Activated CD4-positive, alpha-beta T cell treated with anti-CD3 and anti-CD28 coated beads, Interleukin-2, amount 10 ng/mL, durations not matched to agents 24 days and 14 days (primary cell): ENCODE results near the gene SLCO3A1. TPM values are rescaled to one million over a fixed set of nuclear protein-coding genes. Genes with fewer than 3 reads are reported as not detected.

Experiments
- DNase-seq: peaks from one replicate; pipeline ENCODE4 v3.0.0; 2022
- H3K27ac Mint-ChIP-seq: one replicate; pipeline ENCODE4 v1.8.0; 2022; ENCODE audit warnings: mild to moderate bottlenecking, mixed read lengths
- H3K27me3 Mint-ChIP-seq: one replicate; pipeline ENCODE4 v1.8.0; 2022; ENCODE audit warnings: mixed read lengths
- H3K36me3 Mint-ChIP-seq: one replicate; pipeline ENCODE4 v1.8.0; 2022; ENCODE audit warnings: low read depth, mild to moderate bottlenecking, mixed read lengths
- H3K4me1 Mint-ChIP-seq: one replicate; pipeline ENCODE4 v1.8.0; 2021; ENCODE audit warnings: mixed read lengths
- H3K4me3 Mint-ChIP-seq: one replicate; pipeline ENCODE4 v1.8.0; 2022; ENCODE audit warnings: mild to moderate bottlenecking, moderate library complexity, mixed read lengths
- H3K9me3 Mint-ChIP-seq: one replicate; pipeline ENCODE4 v1.8.0; 2021; ENCODE audit warnings: mixed read lengths
- intact Hi-C: fragments of 100-400 bp; cut with micrococcal nuclease; formaldehyde crosslinking; loops from one replicate; pipeline ENCODE4 v1.15.1; 2023
- total RNA-seq: library from RNA; stranded (reverse); gene quantifications from 2 replicates; pipeline ENCODE4 v1.2.3, GENCODE V29; 2022

SLCO3A1 gene
- total RNA-seq, 1 donor from 2014 or later, result 16.3 TPM

DNA sequence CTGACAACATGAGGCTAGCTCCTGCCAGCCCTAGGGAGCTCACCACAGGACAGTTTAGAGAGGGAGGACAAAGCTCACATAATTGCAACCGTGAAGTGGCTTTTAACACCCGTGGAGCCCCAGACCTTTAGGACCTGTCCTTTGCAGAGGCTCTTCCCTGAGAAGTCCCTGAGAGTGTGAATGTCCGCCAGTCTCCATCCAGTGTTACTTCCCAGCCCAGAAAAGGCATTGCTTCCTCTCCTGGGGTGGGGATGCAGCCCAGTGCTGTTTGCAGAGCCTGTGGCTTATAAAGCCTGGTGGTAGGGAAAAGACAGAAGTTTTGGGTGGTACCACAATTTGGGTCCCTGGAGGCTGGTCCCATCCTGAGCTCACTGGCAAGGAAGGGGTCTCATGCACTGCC lies 182.0 kb downstream of the SLCO3A1 start:
- no peak overlapping the region for H3K27ac Mint-ChIP-seq
- intact Hi-C loops, result no loop called here

DNA sequence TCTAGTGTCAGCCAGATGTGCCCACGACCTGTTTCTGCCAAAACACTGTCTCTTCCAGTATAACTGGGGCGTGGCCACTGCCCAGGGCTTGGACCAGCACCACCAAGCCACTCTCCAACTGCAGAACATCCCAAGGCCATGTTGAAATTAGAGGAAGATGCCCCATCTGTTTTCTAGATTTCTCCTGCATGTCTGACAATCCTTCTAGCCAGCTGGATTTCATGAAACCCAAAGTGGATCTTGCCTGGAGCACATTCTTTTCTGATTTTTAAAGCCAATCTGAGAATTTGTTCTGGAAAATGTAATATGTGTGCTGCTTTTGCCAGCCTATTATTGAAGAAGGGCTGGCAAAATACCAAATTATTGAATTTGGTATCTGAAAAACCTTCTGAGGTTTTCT lies 182.5 kb downstream of the SLCO3A1 start:
- H3K36me3 Mint-ChIP-seq, result no peaks in the 10 kb centered on the region
- H3K9me3 Mint-ChIP-seq, result peaks cover 10% of the 10 kb centered on the region
- no peak overlapping the region for H3K4me3 Mint-ChIP-seq
- intact Hi-C loops, result no loop called here
- H3K27ac Mint-ChIP-seq, result no peak overlapping the region
- DNase-seq, result no peak
- H3K4me1 Mint-ChIP-seq, result peaks cover 7% of the 10 kb centered on the region
- H3K27me3 Mint-ChIP-seq, result no peaks in the 10 kb centered on the region

More for the DNA sequence above, 182.0 kb downstream of the SLCO3A1 start:
- H3K36me3 Mint-ChIP-seq, result no peaks in the 10 kb centered on the region
- H3K4me1 Mint-ChIP-seq, result peaks cover 5% of the 10 kb centered on the region
- H3K27me3 Mint-ChIP-seq, result no peaks in the 10 kb centered on the region
- H3K9me3 Mint-ChIP-seq, result peaks cover 8% of the 10 kb centered on the region
- no peak for DNase-seq
- H3K4me3 Mint-ChIP-seq, result no peak overlapping the region

DNA sequence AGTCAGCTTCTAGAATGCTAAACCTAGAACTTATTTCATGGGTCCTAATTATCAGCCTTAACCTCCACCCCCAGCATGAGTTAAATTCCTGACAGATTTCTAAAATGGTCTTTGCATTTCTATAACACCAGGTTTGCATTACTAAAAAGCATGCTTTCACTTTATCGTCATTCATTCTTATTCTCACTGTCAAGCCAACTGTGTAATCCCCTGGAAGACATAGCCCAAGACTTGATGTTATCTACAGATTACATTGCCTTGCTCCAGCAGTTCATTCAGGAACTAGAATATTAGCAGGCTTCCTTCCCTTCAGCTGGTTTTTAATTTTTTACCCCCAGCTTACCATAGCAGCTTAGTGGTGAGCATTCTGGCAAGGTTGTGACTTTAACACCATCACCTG lies 184.0 kb downstream of the SLCO3A1 start:
- Mint-ChIP-seq H3K36me3 (no peaks in the 10 kb centered on the region), H3K27ac (no peak overlapping the region), H3K27me3 (no peaks in the 10 kb centered on the region), H3K9me3 (peaks cover 11% of the 10 kb centered on the region), H3K4me3 (no peak overlapping the region), H3K4me1 (peaks cover 3% of the 10 kb centered on the region)
- no peak for DNase-seq
- intact Hi-C loops, result no loop called here

DNA sequence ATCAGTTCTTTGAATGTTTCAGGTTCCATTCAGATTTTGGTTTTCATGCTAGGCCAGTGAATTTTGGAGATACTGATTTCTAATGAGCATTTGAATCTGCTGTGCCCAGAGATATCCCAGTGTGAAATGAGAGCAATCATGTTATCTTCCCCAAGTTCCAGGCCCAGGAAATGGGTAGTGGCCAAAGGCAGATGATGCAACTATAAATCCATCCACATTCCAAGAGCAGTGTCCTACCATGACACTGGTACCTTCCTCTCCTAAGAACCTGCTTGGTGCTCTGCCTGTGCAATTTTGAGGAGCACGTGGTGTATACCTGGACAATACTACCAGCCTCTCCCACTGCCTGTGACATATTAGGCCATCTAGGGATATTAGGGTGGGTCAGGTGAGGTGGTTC lies 186.8 kb downstream of the SLCO3A1 start:
- H3K27me3 Mint-ChIP-seq, result no peaks in the 10 kb centered on the region
- DNase-seq, result no peak

DNA sequence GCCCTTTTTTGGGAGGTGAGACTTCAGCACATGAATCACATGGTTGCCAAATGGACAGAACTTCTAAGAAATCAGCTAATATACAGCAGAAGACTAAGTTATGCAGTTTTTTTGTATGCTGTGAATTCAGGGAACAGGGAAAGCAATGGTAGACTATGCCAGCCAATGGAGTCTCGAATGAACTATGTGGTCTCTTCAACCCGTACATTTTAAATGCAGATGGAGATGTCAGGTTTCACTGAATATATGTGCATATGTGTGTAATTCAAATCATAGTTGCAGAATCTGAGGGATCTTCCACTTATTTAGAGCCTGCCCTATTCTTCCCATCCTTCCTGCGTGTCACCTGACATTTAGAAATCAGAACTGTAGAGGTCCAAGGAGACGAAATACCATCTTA lies 187.9 kb downstream of the SLCO3A1 start:
- Mint-ChIP-seq H3K4me3 (no peak overlapping the region), H3K4me1 (peaks cover 12% of the 10 kb centered on the region), H3K27ac (no peak overlapping the region), H3K27me3 (no peaks in the 10 kb centered on the region), H3K36me3 (no peaks in the 10 kb centered on the region), H3K9me3 (peaks cover 11% of the 10 kb centered on the region)
- DNase-seq, result no peak
- intact Hi-C loops, result no loop called here

More for the DNA sequence above, 186.8 kb downstream of the SLCO3A1 start:
- no peaks in the 10 kb centered on the region for H3K36me3 Mint-ChIP-seq
- peaks cover 12% of the 10 kb centered on the region for H3K4me1 Mint-ChIP-seq
- no peak overlapping the region for H3K27ac Mint-ChIP-seq
- intact Hi-C loops, result no loop called here
- H3K4me3 Mint-ChIP-seq, result no peak overlapping the region
- peaks cover 11% of the 10 kb centered on the region for H3K9me3 Mint-ChIP-seq

DNA sequence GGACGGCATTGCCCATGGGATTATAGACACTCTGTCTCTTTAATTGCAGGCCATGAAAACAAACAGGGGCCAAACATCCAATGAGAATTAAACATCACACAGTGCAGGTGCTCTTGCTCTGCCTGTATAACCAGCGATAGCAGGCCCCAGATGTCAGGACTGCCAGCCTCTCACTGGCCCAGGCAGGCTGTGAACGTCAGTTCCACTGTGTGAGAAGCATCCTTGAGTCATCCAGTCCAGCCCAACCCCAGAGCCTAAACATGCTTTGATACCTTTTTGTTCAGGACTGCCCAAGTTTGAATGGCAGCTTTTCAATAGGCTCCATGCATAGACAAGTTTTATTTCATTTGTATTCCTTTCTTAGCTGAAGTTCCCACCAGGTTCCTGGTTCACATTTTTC lies 189.8 kb downstream of the SLCO3A1 start:
- no peaks in the 10 kb centered on the region for H3K36me3 Mint-ChIP-seq
- H3K27ac Mint-ChIP-seq, result no peak overlapping the region
- H3K4me1 Mint-ChIP-seq, result peaks cover 12% of the 10 kb centered on the region
- no peak for DNase-seq
- intact Hi-C loops, result no loop called here
- H3K27me3 Mint-ChIP-seq, result no peaks in the 10 kb centered on the region
- no peak overlapping the region for H3K4me3 Mint-ChIP-seq
- peaks cover 11% of the 10 kb centered on the region for H3K9me3 Mint-ChIP-seq

DNA sequence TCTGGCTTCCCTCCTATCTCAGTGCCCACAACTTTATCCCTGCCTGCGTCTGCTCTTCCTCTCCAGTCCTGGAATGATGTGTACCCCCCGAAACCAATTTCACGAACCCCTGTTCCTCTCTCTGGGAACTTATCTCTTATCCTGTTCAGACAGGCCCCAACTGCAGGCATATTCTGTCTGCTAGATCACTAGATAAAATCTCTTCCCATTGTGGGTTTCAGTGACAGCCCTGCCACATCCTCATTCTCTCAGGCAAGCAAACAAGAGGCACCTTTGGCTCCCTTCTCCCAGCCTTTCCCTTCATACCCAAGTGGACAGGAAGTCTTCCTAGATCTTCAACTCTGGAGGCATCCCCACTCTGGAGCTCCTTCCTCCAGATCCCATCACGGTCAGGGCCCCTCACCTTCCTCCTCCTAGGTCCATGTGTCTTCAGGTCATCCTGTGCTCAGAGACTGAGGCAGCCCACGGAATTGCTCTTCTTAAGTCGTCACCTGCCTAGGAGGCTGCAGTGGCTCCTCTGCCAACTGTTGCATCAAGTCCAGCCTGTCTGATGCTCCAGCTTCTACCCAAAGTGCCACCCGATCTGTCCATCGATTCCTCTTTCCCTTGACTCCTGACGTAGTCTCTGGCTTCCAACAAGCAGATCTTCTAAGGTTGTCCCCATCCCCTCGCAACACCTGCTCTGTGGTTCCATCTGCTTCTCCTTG lies 190.8 kb downstream of the SLCO3A1 start:
- Mint-ChIP-seq H3K27ac (no peak overlapping the region), H3K4me1 (peaks cover 12% of the 10 kb centered on the region), H3K4me3 (no peak overlapping the region), H3K9me3 (peaks cover 3% of the 10 kb centered on the region), H3K36me3 (no peaks in the 10 kb centered on the region), H3K27me3 (no peaks in the 10 kb centered on the region)
- DNase-seq, result no peak
- intact Hi-C loops, result no loop called here

DNA sequence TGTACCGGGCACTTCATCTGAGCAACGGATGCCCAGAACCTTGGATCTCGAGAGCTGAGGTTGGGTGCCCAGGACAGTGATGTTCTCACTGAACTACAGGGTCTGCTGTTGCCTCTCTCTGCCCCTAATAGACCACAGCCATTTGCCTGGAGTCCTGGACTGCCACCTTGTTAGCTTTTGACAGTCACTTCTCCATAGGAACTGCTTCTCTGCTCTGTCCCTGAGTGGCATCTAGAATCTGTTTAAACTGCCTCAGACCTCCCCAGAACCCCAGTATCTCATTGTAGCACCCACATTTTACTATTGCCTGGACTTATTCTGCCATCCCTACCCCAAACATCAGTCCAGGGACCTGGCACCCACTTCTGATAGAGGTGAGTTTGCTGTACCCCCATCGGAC lies 194.4 kb downstream of the SLCO3A1 start:
- peaks cover 10% of the 10 kb centered on the region for H3K4me1 Mint-ChIP-seq
- H3K27me3 Mint-ChIP-seq, result no peaks in the 10 kb centered on the region
- H3K36me3 Mint-ChIP-seq, result no peaks in the 10 kb centered on the region
- intact Hi-C loops, result no loop called here
- no peak overlapping the region for H3K27ac Mint-ChIP-seq
- no peaks in the 10 kb centered on the region for H3K9me3 Mint-ChIP-seq
- no peak for DNase-seq
- H3K4me3 Mint-ChIP-seq, result no peak overlapping the region

DNA sequence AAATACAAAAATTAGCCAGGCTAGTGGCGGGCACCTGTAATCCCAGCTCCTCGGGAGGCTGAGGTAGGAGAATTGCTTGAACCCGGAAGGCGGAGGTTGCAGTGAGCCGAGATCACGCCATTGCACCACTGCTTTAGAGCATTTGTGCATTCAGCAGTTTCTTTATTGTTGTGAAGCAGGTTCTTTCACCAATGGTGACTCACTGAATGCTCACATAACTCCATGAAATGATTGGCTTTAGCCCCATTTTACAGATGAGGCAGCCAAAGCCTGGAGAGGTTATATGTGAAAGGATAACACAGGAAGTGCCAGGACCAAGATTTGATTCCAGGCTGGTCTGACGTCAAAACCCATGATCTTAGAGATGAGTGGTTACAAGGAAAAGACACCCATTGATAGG lies 195.2 kb downstream of the SLCO3A1 start:
- Mint-ChIP-seq H3K4me3 (no peak overlapping the region), H3K9me3 (no peaks in the 10 kb centered on the region), H3K27ac (no peak overlapping the region), H3K27me3 (no peaks in the 10 kb centered on the region), H3K36me3 (no peaks in the 10 kb centered on the region), H3K4me1 (peaks cover 10% of the 10 kb centered on the region)
- intact Hi-C loops, result no loop called here
- DNase-seq, result no peak

DNA sequence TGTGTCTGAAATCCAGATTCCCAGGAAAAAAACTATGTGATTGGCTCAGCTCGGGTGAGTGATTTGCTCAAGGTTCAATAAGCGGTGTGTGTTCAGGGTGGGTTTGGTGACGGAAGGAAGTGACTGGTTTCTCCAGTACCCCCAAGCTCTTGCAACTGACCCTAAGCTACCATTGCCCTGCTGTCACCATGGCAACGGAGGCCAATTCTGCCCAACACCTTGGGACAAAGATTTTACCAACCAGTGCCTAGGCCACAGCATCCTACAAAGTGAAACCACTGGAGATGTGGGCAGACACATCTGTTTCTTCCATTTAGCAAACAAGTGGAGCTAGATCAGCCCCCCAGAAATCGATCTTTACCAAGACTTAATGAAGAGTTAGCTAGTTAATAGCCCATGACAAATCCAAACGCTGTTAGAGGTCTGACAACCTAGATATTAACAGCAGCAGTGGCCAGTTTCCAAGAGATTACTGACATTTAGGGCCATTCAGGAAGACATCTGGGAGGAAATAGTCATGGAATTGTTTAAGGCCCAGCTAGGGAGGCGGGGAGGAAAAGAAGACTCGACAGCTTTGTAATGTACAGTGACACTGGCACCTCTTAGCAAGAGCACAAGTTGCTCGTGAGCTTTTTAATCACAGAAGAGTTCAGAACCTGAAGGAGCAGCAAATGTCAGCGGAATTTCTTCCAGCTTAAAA lies 195.9 kb downstream of the SLCO3A1 start:
- no peak overlapping the region for H3K27ac Mint-ChIP-seq
- no peak overlapping the region for H3K4me3 Mint-ChIP-seq
- no peaks in the 10 kb centered on the region for H3K36me3 Mint-ChIP-seq
- no peaks in the 10 kb centered on the region for H3K9me3 Mint-ChIP-seq
- DNase-seq, result no peak
- H3K27me3 Mint-ChIP-seq, result no peaks in the 10 kb centered on the region
- intact Hi-C loops, result no loop called here
- H3K4me1 Mint-ChIP-seq, result peaks cover 3% of the 10 kb centered on the region

DNA sequence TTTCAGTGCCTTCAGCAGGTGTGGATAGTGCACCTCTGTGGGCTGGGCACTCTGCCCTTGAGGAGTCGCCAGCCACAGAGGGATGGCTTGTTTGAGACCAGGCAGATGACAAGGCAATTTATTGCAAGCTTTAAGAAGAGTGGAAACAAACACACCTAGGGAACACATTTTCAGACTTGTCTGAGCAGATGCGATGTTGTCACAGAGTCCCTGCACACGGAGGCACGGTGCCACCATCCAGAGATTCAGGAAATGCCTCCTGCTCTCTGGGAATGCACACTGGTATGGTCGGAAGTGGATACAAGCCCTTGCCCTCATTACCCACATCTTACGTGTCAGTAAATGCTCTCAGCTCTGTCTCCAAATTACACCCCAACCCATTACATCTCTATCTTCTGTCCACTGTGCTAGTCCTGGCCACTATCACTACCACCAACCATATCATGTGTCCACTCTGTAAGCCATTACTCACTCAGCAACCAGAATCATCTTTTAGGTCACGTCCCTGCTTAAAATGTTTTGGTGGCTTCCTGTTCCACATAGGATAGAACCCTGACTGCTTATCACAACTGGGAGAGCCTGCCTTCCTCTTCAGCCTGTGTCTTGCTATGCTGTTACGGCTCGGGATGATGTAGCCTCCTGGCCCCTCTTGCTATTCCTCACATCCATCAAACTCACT lies 196.9 kb downstream of the SLCO3A1 start:
- Mint-ChIP-seq H3K4me1 (peaks cover 1% of the 10 kb centered on the region), H3K9me3 (no peaks in the 10 kb centered on the region), H3K36me3 (no peaks in the 10 kb centered on the region), H3K27me3 (no peaks in the 10 kb centered on the region), H3K4me3 (no peak overlapping the region), H3K27ac (no peak overlapping the region)
- DNase-seq, result no peak
- intact Hi-C loops, result no loop called here

DNA sequence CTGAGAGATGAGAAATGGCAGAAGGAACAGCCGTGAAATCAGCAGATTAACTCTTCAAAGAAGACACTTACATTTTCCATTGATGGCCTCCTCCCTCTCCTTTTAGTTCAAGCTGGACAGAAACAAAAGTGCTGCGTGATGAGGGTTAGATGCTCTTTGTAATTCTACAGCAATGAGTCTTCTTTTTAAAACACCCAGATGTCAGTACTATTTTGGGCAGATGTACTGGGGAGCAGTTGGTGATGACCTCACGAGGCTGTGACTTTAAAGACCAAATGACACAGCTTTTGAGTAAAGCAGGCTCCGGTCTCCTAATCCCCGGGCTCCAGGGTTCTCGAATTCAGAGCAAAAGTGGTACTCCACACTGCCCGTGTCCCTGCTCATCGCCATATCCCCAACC lies 198.2 kb downstream of the SLCO3A1 start:
- peaks cover 5% of the 10 kb centered on the region for H3K27me3 Mint-ChIP-seq
- no peaks in the 10 kb centered on the region for H3K36me3 Mint-ChIP-seq
- peaks cover 3% of the 10 kb centered on the region for H3K4me1 Mint-ChIP-seq
- H3K4me3 Mint-ChIP-seq, result no peak overlapping the region
- intact Hi-C loops, result no loop called here
- no peak overlapping the region for H3K27ac Mint-ChIP-seq
- no peak for DNase-seq
- H3K9me3 Mint-ChIP-seq, result no peaks in the 10 kb centered on the region

DNA sequence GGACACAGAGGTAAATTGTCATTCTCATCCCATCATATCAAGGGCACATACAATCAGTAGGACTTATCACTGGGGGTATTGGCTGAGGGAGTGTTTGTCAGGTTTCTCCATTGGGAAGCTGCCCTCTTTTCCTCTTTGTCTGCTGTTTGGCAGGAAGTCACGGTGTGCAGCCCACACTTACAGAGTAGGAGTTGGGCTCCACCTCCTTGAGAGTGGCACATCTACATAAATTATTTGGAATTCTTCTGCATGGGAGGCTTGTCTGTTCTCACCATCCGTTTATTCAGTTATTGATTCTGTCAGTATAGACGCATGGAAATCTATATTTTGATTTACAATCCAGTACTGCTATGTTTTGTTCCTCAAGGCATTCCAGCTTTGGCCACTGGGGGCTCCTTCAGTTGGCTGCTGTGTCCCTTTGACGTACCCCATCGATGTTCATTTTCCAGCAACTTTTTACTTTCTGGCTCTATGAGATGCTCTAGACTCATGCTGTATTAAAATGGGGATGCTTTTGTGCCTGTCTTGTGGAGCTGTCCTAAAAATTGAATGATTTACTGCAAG lies 200.3 kb downstream of the SLCO3A1 start:
- Mint-ChIP-seq H3K27ac (no peak overlapping the region), H3K4me3 (no peak overlapping the region), H3K4me1 (peaks cover 3% of the 10 kb centered on the region), H3K27me3 (peaks cover 5% of the 10 kb centered on the region), H3K36me3 (no peaks in the 10 kb centered on the region), H3K9me3 (no peaks in the 10 kb centered on the region)
- intact Hi-C loops, result no loop called here
- DNase-seq, result no peak

DNA sequence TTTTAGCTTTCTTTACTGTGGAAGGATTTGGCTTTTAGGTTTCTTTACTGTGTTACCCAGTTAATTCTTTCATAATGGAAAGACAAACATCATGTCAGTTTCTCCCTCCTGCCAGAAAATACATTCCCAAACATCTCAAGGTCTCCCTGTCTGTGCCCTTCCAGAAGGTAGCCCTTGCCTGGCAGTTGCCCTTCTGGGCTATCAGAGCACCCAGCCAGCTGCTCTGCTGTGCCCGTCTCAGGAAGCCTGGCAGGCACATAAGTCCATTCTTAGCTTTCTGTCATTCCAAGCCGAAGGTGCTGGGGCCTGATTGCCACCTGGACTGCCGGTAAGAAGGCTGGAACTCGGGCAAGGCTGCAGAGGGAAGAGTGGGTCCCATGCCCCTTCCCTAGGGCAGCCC lies 203.4 kb downstream of the SLCO3A1 start:
- intact Hi-C loops, result no loop called here
- no peak overlapping the region for H3K27ac Mint-ChIP-seq
- no peaks in the 10 kb centered on the region for H3K36me3 Mint-ChIP-seq
- peaks cover 5% of the 10 kb centered on the region for H3K27me3 Mint-ChIP-seq
- H3K4me3 Mint-ChIP-seq, result no peak overlapping the region
- no peaks in the 10 kb centered on the region for H3K9me3 Mint-ChIP-seq
- DNase-seq, result no peak
- H3K4me1 Mint-ChIP-seq, result peaks cover 3% of the 10 kb centered on the region
